ENCODE data around the gene RIPOR3.

The RIPOR3 gene

DNA sequence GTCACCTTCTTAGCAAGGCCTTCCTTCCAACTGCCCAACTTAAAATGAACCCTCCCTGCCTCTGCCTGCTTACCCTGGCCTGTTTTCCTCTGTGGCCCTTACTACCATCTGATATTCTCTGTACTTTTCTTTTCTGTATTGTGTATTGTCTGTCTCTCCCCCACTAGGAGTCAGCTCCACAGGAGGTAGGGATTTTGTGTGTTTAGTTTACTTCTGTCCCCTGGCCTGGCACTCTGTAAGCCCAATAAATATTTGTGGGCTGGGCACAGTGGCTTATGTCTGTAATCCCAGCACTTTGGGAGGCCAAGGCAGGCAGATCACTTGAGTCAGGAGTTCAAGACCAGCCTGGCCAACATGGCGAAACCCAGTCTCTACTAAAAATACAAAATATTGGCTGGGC is 72.8 kb downstream of the RIPOR3 start:
- no peak for TF ChIP-seq ZFX (IDR thresholded peaks at IDR 0.05; ENCODE audit: borderline replicate concordance)
- TF ChIP-seq, protein P1, sequence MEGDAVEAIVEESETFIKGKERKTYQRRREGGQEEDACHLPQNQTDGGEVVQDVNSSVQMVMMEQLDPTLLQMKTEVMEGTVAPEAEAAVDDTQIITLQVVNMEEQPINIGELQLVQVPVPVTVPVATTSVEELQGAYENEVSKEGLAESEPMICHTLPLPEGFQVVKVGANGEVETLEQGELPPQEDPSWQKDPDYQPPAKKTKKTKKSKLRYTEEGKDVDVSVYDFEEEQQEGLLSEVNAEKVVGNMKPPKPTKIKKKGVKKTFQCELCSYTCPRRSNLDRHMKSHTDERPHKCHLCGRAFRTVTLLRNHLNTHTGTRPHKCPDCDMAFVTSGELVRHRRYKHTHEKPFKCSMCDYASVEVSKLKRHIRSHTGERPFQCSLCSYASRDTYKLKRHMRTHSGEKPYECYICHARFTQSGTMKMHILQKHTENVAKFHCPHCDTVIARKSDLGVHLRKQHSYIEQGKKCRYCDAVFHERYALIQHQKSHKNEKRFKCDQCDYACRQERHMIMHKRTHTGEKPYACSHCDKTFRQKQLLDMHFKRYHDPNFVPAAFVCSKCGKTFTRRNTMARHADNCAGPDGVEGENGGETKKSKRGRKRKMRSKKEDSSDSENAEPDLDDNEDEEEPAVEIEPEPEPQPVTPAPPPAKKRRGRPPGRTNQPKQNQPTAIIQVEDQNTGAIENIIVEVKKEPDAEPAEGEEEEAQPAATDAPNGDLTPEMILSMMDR (IDR thresholded peaks at IDR 0.05), result no peak
- H3K27ac ChIP-seq, result no peak overlapping the region

DNA sequence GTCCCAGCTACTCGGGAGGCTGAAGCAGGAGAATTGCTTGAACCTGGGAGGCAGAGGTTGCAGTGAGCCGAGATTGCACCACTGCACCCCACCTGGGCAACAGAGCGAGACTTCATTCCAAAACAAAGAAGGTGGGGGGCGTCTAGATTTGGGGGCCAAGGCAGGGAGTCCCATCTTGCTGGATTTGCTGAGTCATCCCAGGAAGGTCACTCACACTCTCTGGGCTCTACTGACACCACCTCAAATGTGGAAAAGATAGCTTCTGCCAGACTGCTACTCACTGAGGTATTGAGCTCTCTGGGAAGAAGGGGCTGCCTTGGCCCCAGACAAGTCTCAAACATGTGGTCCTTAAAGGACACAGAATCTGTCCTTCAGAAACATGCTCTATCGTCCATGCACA is 74.3 kb downstream of the RIPOR3 start:
- H3K27ac ChIP-seq, result no peak overlapping the region
- TF ChIP-seq, protein P1 (IDR thresholded peaks at IDR 0.05), result no peak

DNA sequence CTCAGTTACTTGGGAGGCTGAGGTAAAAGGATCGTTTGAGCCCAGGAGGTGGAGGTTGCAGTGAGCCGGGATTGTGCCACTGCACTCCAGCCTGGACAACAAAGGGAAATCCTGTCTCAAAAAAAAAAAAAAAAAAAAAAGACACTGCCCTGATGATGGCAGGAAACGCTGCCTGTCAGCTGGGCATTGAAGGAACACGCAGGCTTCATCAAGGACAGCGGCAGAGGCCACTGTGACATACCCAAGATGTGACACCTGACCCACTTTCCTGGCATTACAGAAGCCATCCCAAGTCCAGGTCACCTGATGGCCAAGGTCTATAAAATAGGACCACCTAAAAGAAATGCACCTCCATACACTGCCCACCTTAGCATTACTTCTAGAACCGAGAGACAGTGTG is 75.9 kb downstream of the RIPOR3 start:
- TF ChIP-seq ZFX (IDR thresholded peaks at IDR 0.05; ENCODE audit: borderline replicate concordance), result no peak
- TF ChIP-seq, protein P1 (IDR thresholded peaks at IDR 0.05), result no peak
- no peak overlapping the region for H3K27ac ChIP-seq

DNA sequence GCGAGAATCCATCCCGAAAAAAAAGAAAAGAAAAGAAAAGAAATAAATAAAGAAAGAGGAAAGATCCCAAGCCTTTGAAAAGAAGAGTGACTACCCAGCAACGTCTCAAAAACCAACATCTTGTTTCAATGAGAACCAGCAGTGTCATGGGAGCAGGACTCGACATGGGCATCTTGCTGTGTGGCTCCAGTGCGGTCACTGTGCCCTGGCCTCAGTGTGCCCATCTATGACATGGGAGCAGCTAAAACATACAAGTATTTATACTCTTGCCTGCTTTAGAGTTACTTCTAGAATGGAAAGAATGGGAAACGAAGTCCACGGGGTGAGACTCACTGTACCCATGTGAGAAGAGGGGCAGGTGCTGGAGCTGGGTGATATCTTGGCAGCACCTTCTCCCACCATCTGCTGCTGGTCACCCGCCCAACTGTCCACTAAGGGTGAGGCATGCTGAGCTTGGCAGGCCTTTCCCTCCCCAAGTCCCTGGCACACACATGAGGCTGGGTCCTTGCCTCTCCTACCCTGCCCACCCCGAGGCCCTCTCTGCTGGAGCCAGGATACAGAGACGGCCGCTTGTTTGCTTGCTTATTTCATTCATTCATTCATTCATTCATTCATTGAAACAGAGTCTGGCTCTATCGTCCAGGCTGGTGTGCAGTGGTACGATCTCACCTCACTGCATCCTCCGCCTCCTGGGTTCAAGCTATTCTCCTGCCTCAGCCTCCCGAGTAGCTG is 77.7 kb downstream of the RIPOR3 start:
- H3K27ac ChIP-seq, result no peak overlapping the region
- TF ChIP-seq ZFX (IDR thresholded peaks at IDR 0.05; ENCODE audit: borderline replicate concordance), result no peak
- TF ChIP-seq, protein P1 (IDR thresholded peaks at IDR 0.05), result no peak

DNA sequence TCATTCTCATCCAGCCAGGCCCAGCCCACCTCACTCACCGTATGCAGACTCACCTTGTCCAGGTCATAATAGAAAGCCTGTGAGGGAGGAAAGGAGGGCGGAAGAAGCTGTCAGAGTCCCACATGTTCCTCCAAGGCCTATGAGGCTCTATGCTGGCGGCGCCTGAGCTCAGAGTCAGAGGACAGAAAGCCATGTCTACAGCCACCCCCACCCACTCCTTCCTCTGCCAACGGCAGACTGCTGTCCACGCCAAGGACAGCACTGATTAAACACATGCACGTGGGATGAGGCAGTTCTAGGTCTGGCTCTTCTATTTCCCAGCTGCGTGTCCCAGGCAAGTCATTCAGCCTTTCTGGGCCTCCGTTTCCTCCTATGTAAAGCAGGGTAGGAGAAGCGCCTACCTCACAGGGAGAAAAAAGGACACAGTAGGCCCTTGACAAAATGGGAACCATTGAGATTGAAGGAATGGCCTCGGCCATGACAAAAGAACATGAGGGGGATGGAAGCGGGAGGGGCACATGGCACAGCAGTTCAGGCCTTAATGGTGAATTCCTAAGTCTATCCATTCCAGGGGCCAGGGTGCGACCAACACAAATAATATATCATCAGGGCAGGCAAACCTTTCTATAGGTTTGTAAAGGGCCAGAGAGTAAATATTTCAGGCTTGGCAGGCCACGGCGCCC is 80.1 kb downstream of the RIPOR3 start:
- TF ChIP-seq, protein P1 (IDR thresholded peaks at IDR 0.05), result no peak
- TF ChIP-seq ZFX (IDR thresholded peaks at IDR 0.05; ENCODE audit: borderline replicate concordance), result no peak
- H3K27ac ChIP-seq, result no peak overlapping the region

DNA sequence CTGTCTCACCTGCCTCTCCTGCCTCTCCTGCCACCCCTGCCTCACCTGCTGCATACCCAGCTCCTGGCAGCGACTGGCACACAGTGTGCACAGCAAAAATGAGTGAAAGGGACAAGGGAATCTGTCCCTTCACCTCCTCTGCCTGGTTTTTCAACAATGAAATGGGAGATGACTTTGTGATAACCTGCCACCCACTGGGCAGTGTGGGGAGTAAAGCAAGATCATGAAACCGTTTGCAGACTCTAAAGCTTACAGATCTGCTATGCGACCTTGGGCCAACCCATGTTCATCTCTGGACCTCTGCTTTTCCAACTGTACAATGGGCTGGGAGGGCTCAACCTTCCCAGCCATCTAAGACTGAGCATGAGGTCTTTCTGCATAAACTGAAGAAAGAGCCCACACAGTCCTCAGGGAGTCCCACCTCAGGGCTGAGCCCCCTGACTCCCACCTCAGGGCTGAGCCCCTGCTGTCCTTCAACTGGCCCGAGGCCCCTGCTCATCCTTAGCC is 81.1 kb downstream of the RIPOR3 start:
- TF ChIP-seq, protein P1 (IDR thresholded peaks at IDR 0.05), result no peak
- no peak for TF ChIP-seq ZFX (IDR thresholded peaks at IDR 0.05; ENCODE audit: borderline replicate concordance)
- no peak overlapping the region for H3K27ac ChIP-seq

DNA sequence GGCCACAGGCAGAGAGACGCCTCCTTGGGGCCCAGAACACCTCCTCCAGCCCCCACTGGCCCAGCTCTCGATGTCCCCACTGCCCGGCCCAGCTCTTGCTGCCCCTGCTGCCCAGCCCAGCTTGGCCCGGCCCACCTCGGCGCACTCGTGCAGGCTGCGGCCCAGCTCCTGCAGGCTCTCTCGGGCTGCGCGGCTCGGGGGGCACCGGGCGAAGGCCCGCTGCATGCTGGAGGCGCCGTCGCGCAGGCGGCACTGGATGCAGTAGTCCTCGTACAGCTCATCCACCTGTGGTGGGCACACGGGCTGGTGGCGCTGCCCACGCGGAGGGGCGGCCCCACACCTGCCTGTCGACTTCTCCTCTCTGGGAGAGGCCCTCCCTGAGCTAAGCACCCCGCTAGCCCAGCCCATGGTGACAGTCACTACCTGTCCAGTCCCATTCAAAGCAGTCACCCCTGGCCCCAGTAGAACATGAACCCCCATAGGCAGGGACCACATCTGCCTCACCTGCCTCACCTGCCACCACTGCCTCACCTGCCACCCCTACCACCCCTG is 81.8 kb downstream of the RIPOR3 start:
- no peak overlapping the region for H3K27ac ChIP-seq
- no peak for TF ChIP-seq ZFX (IDR thresholded peaks at IDR 0.05; ENCODE audit: borderline replicate concordance)
- TF ChIP-seq, protein P1 (IDR thresholded peaks at IDR 0.05), result no peak

Data from 22Rv1 (cell line).